Ovary (tissue), 3 donors: ENCODE measurements around the gene PLXNA2.

Experiments used
- CTCF ChIP-seq, 3 donors: fragments of 450-650 bp in 2 of 3; fragments of 200-600 bp in 1 of 3; IDR thresholded peaks; one replicate each; pipeline versions ENCODE4 v1.5.1 to v1.8.0; 2016 to 2022; ENCODE audit warnings: antibody characterized with exemption in 3 of 3, mild to moderate bottlenecking in 1 of 3
- POLR2A ChIP-seq: fragments of 450-650 bp; IDR thresholded peaks from one replicate; pipeline ENCODE4 v1.6.1; 2017; ENCODE audit warnings: antibody characterized with exemption, mild to moderate bottlenecking, moderate library complexity
- donor health status: DM: no; HTN: no; CAD: no.

- TF ChIP-seq CTCF (IDR thresholded peaks at IDR 0.05) (no peak), POLR2A (no peak)
Measured at GRCh38 chr1:208209896-208210589, 34.1 kb downstream of the PLXNA2 start.
